ENCODE measurements around the gene IL36A.

The IL36A gene

GRCh38 chr2:113027691-113028090, 22.4 kb downstream of the IL36A start:
- no peak overlapping the region for H3K4me3 ChIP-seq (ENCODE audit: low read depth, low read length)
- no peak for TF ChIP-seq CTCF (IDR thresholded peaks at IDR 0.05; ENCODE audit: control insufficient read depth, extremely low read depth, insufficient read depth)
- DNase-seq (ENCODE audit: low read depth) = no peak

- DNase-seq (ENCODE audit: low read depth) = no peak
- no peak for TF ChIP-seq CTCF (IDR thresholded peaks at IDR 0.05; ENCODE audit: control insufficient read depth, extremely low read depth, insufficient read depth)
- H3K4me3 ChIP-seq (ENCODE audit: low read depth, low read length) = no peak overlapping the region
Measured at GRCh38 chr2:113028112-113028511, 22.9 kb downstream of the IL36A start.

GRCh38 chr2:113032737-113033136, 27.5 kb downstream of the IL36A start:
- H3K4me3 ChIP-seq (ENCODE audit: low read depth, low read length) = no peak overlapping the region
- no peak for TF ChIP-seq CTCF (IDR thresholded peaks at IDR 0.05; ENCODE audit: control insufficient read depth, extremely low read depth, insufficient read depth)
- no peak for DNase-seq (ENCODE audit: low read depth)

GRCh38 chr2:113034016-113034415, 28.8 kb downstream of the IL36A start:
- no peak overlapping the region for H3K4me3 ChIP-seq (ENCODE audit: low read depth, low read length)
- TF ChIP-seq CTCF (IDR thresholded peaks at IDR 0.05; ENCODE audit: control insufficient read depth, extremely low read depth, insufficient read depth) = no peak
- no peak for DNase-seq (ENCODE audit: low read depth)

GRCh38 chr2:113036763-113037162, 31.5 kb downstream of the IL36A start:
- DNase-seq (ENCODE audit: low read depth) = no peak
- no peak for TF ChIP-seq CTCF (IDR thresholded peaks at IDR 0.05; ENCODE audit: control insufficient read depth, extremely low read depth, insufficient read depth)
- H3K4me3 ChIP-seq (ENCODE audit: low read depth, low read length) = no peak overlapping the region

GRCh38 chr2:113038291-113038690, 33.0 kb downstream of the IL36A start:
- DNase-seq (ENCODE audit: low read depth) = no peak
- H3K4me3 ChIP-seq (ENCODE audit: low read depth, low read length) = no peak overlapping the region
- TF ChIP-seq CTCF (IDR thresholded peaks at IDR 0.05; ENCODE audit: control insufficient read depth, extremely low read depth, insufficient read depth) = no peak

- TF ChIP-seq CTCF (IDR thresholded peaks at IDR 0.05; ENCODE audit: control insufficient read depth, extremely low read depth, insufficient read depth) = no peak
- DNase-seq (ENCODE audit: low read depth) = no peak
Measured at GRCh38 chr2:113039158-113039557, 33.9 kb downstream of the IL36A start.

More at GRCh38 chr2:113039158-113039557, 33.9 kb downstream of the IL36A start:
- no peak overlapping the region for H3K4me3 ChIP-seq (ENCODE audit: low read depth, low read length)

All from LNCaP clone FGC (cell line).